Measurements from ENCODE around the gene UNC5A. TPM values are rescaled to one million over a fixed set of nuclear protein-coding genes. Genes with fewer than 3 reads are reported as not detected.

UNC5A gene
- total and polyA plus RNA-seq, 3 experiments from 2014 or later = not detected

DNA sequence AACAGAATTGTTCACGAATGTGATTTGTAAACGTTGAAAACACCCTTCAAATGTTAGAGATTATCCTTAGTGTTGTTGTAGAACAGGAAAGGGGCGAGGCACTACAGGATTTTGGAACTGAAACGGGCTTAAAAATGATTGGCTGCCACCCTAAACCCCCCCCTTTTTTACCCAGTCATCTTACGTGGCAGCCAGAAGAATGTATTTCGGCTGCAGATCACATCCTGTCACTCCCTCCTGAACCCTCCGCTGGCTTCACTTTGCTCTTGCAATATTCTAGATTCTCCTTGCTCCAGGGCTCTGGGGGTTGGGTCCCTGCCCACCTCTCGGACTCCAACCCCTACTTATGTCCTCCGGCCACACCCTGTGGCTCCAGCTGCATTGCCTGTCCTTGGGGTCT lies 13.9 kb upstream of the UNC5A start:
- no peaks in the 10 kb centered on the region for H3K9me3 ChIP-seq (ENCODE audit: low read length)
- Mint-ChIP-seq H3K4me3 (no peak overlapping the region), H3K9me3 (peaks cover 0 to 4% (median 0%) of the 10 kb centered on the region in 5 donors), H3K4me1 (no peaks in the 10 kb centered on the region), H3K27me3 (peaks cover 26 to 47% of the 10 kb centered on the region in 2 donors), H3K27ac (no peak overlapping the region), H3K36me3 (no peaks in the 10 kb centered on the region)
- no peaks in the 10 kb centered on the region for H3K4me1 ChIP-seq (ENCODE audit: insufficient read depth, low read length)
- no peak overlapping the region for H3K27ac ChIP-seq (ENCODE audit: low read depth, low read length)
- CTCF ChIA-PET = no interaction called here
- POLR2A ChIA-PET = no interaction called here
- H3K4me3 ChIP-seq (ENCODE audit: low read length) = no peak overlapping the region
- peaks cover 6% of the 10 kb centered on the region for H3K27me3 ChIP-seq (ENCODE audit: insufficient read depth, low read length, poor library complexity, severe bottlenecking)
- H3K36me3 ChIP-seq (ENCODE audit: insufficient read depth, low read length) = no peaks in the 10 kb centered on the region
- DNase-seq = no peak

DNA sequence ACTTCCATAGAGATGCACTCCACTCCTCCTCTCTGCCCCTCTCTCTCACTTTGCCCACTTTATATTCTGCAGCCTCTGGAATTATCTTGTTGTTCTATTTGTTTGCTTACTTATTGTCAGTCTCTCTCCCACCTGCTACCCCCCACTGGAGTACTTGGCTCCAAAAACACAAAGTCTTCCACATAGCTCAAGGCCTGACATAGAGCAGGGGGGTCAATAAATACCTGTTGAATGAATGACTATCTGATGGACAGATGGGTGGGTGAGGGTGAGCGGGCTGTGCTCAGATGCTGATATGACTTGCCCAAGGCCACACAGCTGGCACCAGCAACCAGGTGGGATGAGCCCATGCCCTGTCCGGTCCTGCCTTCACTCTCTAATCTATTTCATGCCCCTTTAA lies 13.4 kb upstream of the UNC5A start:
- ChIA-PET POLR2A (no interaction called here), CTCF (no interaction called here)
- DNase-seq = no peak
- Histone ChIP-seq H3K4me1 (ENCODE audit: insufficient read depth, low read length) (no peaks in the 10 kb centered on the region), H3K4me3 (ENCODE audit: low read length) (no peak overlapping the region), H3K27me3 (ENCODE audit: insufficient read depth, low read length, poor library complexity, severe bottlenecking) (peaks cover 6% of the 10 kb centered on the region), H3K9me3 (ENCODE audit: low read length) (no peaks in the 10 kb centered on the region), H3K36me3 (ENCODE audit: insufficient read depth, low read length) (no peaks in the 10 kb centered on the region), H3K27ac (ENCODE audit: low read depth, low read length) (no peak overlapping the region)
- Mint-ChIP-seq H3K4me1 (no peaks in the 10 kb centered on the region), H3K36me3 (no peaks in the 10 kb centered on the region), H3K9me3 (peaks cover 0 to 4% (median 0%) of the 10 kb centered on the region in 5 donors), H3K4me3 (no peak overlapping the region), H3K27ac (no peak overlapping the region), H3K27me3 (peaks cover 26 to 45% of the 10 kb centered on the region in 2 donors)

DNA sequence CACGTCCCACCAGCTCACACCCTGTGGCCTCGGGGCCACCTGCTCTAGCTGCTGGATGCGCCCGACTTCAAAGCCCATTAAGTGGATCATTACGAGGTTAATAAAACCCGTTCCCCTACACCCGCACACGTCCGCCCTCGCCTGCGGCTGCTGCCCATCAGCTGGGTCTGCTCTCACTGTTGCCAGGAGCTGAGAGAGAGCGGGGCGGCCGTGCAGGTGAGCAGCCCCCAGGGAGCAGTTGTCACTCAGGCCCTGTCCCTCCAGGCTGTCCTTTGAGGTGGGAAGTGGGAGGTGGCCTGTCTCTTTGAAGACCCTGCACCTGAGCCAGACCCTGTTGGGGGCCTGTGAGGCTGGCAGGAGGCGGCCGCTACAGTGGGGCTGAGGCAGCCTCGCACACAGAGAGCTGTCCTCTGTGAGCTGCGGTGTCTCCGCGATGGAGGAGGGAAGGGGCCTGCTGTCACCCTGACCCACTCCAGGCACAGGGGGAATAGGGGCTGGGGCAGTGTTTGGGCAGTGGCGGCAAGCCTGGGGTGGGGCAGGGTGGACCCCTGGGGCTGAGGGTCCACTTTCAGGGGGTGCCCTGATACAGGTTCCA lies 12.8 kb upstream of the UNC5A start:
- peaks cover 6% of the 10 kb centered on the region for H3K27me3 ChIP-seq (ENCODE audit: insufficient read depth, low read length, poor library complexity, severe bottlenecking)
- Mint-ChIP-seq H3K36me3 (no peaks in the 10 kb centered on the region), H3K27ac (no peak overlapping the region), H3K9me3 (peaks cover 0 to 4% (median 0%) of the 10 kb centered on the region in 5 donors), H3K27me3 (peaks cover 26 to 47% of the 10 kb centered on the region in 2 donors), H3K4me1 (no peaks in the 10 kb centered on the region), H3K4me3 (no peak overlapping the region)
- no peaks in the 10 kb centered on the region for H3K9me3 ChIP-seq (ENCODE audit: low read length)
- ChIA-PET POLR2A (no interaction called here), CTCF (no interaction called here)
- no peak overlapping the region for H3K27ac ChIP-seq (ENCODE audit: low read depth, low read length)
- H3K4me1 ChIP-seq (ENCODE audit: insufficient read depth, low read length) = no peaks in the 10 kb centered on the region
- H3K4me3 ChIP-seq (ENCODE audit: low read length) = no peak overlapping the region
- DNase-seq = no peak
- no peaks in the 10 kb centered on the region for H3K36me3 ChIP-seq (ENCODE audit: insufficient read depth, low read length)

DNA sequence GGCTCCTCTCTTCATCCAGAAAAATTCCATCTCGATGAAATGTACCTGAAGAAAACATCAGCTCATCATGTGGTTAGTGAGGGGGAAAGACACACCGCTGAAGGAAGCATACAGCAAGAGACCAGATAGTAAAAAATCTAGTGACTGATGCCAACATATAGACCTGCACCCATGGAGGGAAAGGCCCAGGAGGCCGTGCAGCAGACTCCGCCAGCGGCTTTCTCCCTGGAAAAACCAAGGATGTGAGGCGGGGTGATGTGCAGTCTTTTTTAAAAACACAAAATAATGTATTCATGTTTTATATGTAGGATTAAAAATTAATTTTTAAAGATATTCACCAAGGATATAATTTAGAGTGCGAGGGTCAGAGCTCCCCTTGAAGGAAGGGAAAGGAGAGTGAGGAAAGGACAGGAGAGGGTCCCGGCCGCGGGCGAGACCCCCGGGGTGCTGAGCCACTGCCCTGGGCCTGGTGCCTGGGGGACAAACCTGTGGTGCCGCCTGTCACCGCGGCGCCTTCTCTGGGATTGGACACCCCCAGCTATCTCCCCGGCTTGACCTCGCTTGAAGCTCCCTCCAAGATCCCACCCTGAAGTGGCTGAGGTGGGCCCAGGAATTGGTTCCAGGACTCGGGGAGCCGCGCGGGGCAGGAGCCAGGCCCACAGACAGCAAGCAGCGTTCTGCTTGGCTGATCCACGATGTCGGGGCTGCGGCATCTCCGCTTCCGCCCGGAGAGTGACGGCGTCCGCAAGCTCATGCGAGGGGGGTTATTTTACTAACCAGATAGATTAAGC lies 12.1 kb upstream of the UNC5A start:
- no peaks in the 10 kb centered on the region for H3K4me1 Mint-ChIP-seq
- no peak overlapping the region for H3K4me3 Mint-ChIP-seq
- ChIA-PET POLR2A (no interaction called here), CTCF (no interaction called here)
- peaks cover 32 to 53% of the 10 kb centered on the region in 2 donors for H3K27me3 Mint-ChIP-seq
- no peak for DNase-seq
- no peak overlapping the region for H3K27ac Mint-ChIP-seq
- H3K9me3 Mint-ChIP-seq = peaks cover 0 to 4% (median 0%) of the 10 kb centered on the region in 5 donors
- Histone ChIP-seq H3K27me3 (ENCODE audit: insufficient read depth, low read length, poor library complexity, severe bottlenecking) (peaks cover 11% of the 10 kb centered on the region), H3K9me3 (ENCODE audit: low read length) (no peaks in the 10 kb centered on the region), H3K4me1 (ENCODE audit: insufficient read depth, low read length) (no peaks in the 10 kb centered on the region), H3K36me3 (ENCODE audit: insufficient read depth, low read length) (no peaks in the 10 kb centered on the region), H3K27ac (ENCODE audit: low read depth, low read length) (no peak overlapping the region), H3K4me3 (ENCODE audit: low read length) (no peak overlapping the region)
- no peaks in the 10 kb centered on the region for H3K36me3 Mint-ChIP-seq

GRCh38 chr5:176798949-176799348 lies 11.4 kb upstream of the UNC5A start:
- Mint-ChIP-seq H3K27me3 (peaks cover 32 to 55% of the 10 kb centered on the region in 2 donors), H3K36me3 (peaks cover 0 to 1% (median 0%) of the 10 kb centered on the region in 3 donors), H3K9me3 (peaks cover 0 to 4% (median 0%) of the 10 kb centered on the region in 5 donors), H3K4me1 (no peaks in the 10 kb centered on the region), H3K27ac (no peak overlapping the region), H3K4me3 (no peak overlapping the region)
- no peak overlapping the region for H3K27ac ChIP-seq (ENCODE audit: low read depth, low read length)
- H3K4me1 ChIP-seq (ENCODE audit: insufficient read depth, low read length) = no peaks in the 10 kb centered on the region
- no peak overlapping the region for H3K4me3 ChIP-seq (ENCODE audit: low read length)
- CTCF ChIA-PET = no interaction called here
- no peaks in the 10 kb centered on the region for H3K9me3 ChIP-seq (ENCODE audit: low read length)
- peaks cover 11% of the 10 kb centered on the region for H3K27me3 ChIP-seq (ENCODE audit: insufficient read depth, low read length, poor library complexity, severe bottlenecking)
- no peak for DNase-seq
- POLR2A ChIA-PET = no interaction called here
- H3K36me3 ChIP-seq (ENCODE audit: insufficient read depth, low read length) = no peaks in the 10 kb centered on the region

DNA sequence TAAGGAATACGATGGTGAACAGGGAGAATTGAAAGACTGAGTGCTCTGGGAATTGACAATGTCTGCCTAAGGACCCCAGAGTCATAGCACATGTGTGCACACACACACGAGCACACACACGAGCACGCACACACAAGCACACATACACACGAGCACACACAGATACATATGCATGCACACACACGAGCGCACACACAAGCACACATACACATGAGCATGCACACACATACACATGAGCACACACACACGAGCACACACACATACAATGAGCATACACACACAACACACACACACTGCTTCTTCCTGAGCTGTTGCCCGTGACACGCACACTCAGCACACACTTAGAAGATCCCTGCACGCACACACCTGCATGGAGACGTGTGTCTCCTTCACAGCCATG lies 10.9 kb upstream of the UNC5A start:
- peaks cover 0 to 4% (median 0%) of the 10 kb centered on the region in 3 donors for H3K36me3 Mint-ChIP-seq
- ChIA-PET POLR2A (no interaction called here), CTCF (no interaction called here)
- no peak for DNase-seq
- H3K27ac Mint-ChIP-seq = no peak overlapping the region
- peaks cover 0 to 4% (median 0%) of the 10 kb centered on the region in 5 donors for H3K9me3 Mint-ChIP-seq
- no peaks in the 10 kb centered on the region for H3K36me3 ChIP-seq (ENCODE audit: insufficient read depth, low read length)
- H3K4me1 Mint-ChIP-seq = no peaks in the 10 kb centered on the region
- no peaks in the 10 kb centered on the region for H3K9me3 ChIP-seq (ENCODE audit: low read length)
- H3K4me3 ChIP-seq (ENCODE audit: low read length) = no peak overlapping the region
- H3K4me3 Mint-ChIP-seq = no peak overlapping the region
- peaks cover 31 to 55% of the 10 kb centered on the region in 2 donors for H3K27me3 Mint-ChIP-seq
- peaks cover 11% of the 10 kb centered on the region for H3K27me3 ChIP-seq (ENCODE audit: insufficient read depth, low read length, poor library complexity, severe bottlenecking)
- H3K4me1 ChIP-seq (ENCODE audit: insufficient read depth, low read length) = no peaks in the 10 kb centered on the region
- H3K27ac ChIP-seq (ENCODE audit: low read depth, low read length) = no peak overlapping the region

GRCh38 chr5:176800024-176800423 lies 10.3 kb upstream of the UNC5A start:
- Mint-ChIP-seq H3K4me1 (no peaks in the 10 kb centered on the region), H3K9me3 (peaks cover 0 to 4% (median 0%) of the 10 kb centered on the region in 5 donors), H3K27ac (no peak overlapping the region), H3K36me3 (peaks cover 0 to 4% (median 0%) of the 10 kb centered on the region in 3 donors), H3K27me3 (peaks cover 29 to 55% of the 10 kb centered on the region in 2 donors), H3K4me3 (no peak overlapping the region)
- H3K4me1 ChIP-seq (ENCODE audit: insufficient read depth, low read length) = no peaks in the 10 kb centered on the region
- H3K27me3 ChIP-seq (ENCODE audit: insufficient read depth, low read length, poor library complexity, severe bottlenecking) = peaks cover 11% of the 10 kb centered on the region
- CTCF ChIA-PET = no interaction called here
- POLR2A ChIA-PET = no interaction called here
- no peak overlapping the region for H3K27ac ChIP-seq (ENCODE audit: low read depth, low read length)
- H3K4me3 ChIP-seq (ENCODE audit: low read length) = no peak overlapping the region
- DNase-seq = no peak
- no peaks in the 10 kb centered on the region for H3K36me3 ChIP-seq (ENCODE audit: insufficient read depth, low read length)
- no peaks in the 10 kb centered on the region for H3K9me3 ChIP-seq (ENCODE audit: low read length)

DNA sequence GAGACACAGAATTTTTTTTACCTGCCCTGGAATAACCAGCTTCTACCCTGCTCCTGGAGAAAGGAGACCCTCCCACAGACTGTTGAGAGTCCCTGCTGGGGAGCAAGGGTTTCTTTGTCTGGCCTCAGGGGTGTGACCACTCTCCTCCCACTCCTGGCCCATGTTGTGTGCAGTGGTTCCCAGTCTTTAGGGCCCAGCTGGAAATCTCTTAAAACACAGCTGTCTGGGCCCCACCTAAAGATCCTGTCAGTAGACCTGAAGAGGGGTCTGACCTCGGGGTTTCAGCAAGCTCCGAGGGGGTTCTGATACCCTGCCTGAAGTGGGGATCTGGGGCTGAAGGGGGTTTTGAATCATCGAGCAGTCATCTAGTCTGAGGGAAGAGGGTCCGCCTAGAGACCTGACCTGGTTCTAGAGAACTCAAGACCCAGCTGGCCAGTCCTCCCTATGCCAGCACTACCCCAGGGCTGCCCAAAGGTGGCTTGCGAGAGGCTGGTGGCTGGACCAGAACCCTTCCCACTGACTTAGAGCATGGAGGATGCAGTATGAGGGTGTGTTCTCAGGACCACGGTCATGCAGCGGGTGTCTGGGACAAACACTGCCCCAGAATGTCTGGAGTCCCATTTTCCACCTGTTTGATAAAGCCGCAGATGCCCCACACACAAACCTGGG lies 8.1 kb upstream of the UNC5A start:
- Histone ChIP-seq H3K4me3 (ENCODE audit: low read length) (no peak overlapping the region), H3K27me3 (ENCODE audit: insufficient read depth, low read length, poor library complexity, severe bottlenecking) (peaks cover 7% of the 10 kb centered on the region), H3K27ac (ENCODE audit: low read depth, low read length) (no peak overlapping the region), H3K36me3 (ENCODE audit: insufficient read depth, low read length) (no peaks in the 10 kb centered on the region), H3K9me3 (ENCODE audit: low read length) (no peaks in the 10 kb centered on the region), H3K4me1 (ENCODE audit: insufficient read depth, low read length) (no peaks in the 10 kb centered on the region)
- no peak for DNase-seq
- ChIA-PET CTCF (no interaction called here), POLR2A (no interaction called here)
- Mint-ChIP-seq H3K4me1 (no peaks in the 10 kb centered on the region), H3K36me3 (peaks cover 0 to 4% (median 0%) of the 10 kb centered on the region in 3 donors), H3K9me3 (peaks cover 0 to under 1% (median 0%) of the 10 kb centered on the region in 5 donors), H3K27ac (no peak overlapping the region), H3K27me3 (peaks cover 32 to 46% of the 10 kb centered on the region in 2 donors), H3K4me3 (no peak overlapping the region)

Measured in CD8-positive, alpha-beta memory T cell (primary cell).